Lower leg skin (tissue), 4 donors: ENCODE data around the gene DOC2A. TPM values are rescaled to one million over a fixed set of nuclear protein-coding genes. Genes with fewer than 3 reads are reported as not detected.

Experiments used
- DNase-seq, 2 donors: peaks; one replicate each; pipeline ENCODE4 v3.0.0-alpha.2; 2019; ENCODE audit warnings: low spot score in 2 of 2
- H3K4me3 ChIP-seq: fragments of 200-600 bp; sonication (generic); 2 replicates; pipeline ENCODE4 v1.5.1; 2017; ENCODE audit warnings: mild to moderate bottlenecking, low read depth; ENCODE audit not compliant: poor library complexity, severe bottlenecking
- CTCF ChIP-seq, 3 donors: fragments of 450-650 bp; IDR thresholded peaks; one replicate each; pipeline ENCODE4 v1.5.1; 2016; ENCODE audit warnings: antibody characterized with exemption in 3 of 3, mild to moderate bottlenecking in 3 of 3, moderate library complexity in 2 of 3
- POLR2A ChIP-seq, 2 donors: fragments of 450-650 bp; IDR thresholded peaks; one replicate each; pipeline ENCODE4 v1.6.1; 2016 to 2017; ENCODE audit warnings: antibody characterized with exemption in 2 of 2, mild to moderate bottlenecking in 1 of 2, moderate library complexity in 1 of 2
- WGBS, 2 donors: methylation state at CpG; one replicate each; pipeline ENCODE4 v1.1.5; 2018; 5-methylcytosine and 5-hydroxymethylcytosine counted together
- intact Hi-C: fragments of 100-400 bp; cut with DNase I; formaldehyde crosslinking; loops from one replicate; pipeline ENCODE4 v1.15.0; 2023; ENCODE audit warnings: low total_unique reads
- total RNA-seq, 4 donors: library from RNA; depleted of rRNA; stranded (reverse); fragments of >200 nt; gene quantifications; one replicate each; pipeline ENCODE4 v1.1.0, GENCODE V29; 2016

DOC2A gene
- total RNA-seq, 4 donors from 2014 or later = 0.21 to 2.6 (median 0.69) TPM; not detected in 1

DNA sequence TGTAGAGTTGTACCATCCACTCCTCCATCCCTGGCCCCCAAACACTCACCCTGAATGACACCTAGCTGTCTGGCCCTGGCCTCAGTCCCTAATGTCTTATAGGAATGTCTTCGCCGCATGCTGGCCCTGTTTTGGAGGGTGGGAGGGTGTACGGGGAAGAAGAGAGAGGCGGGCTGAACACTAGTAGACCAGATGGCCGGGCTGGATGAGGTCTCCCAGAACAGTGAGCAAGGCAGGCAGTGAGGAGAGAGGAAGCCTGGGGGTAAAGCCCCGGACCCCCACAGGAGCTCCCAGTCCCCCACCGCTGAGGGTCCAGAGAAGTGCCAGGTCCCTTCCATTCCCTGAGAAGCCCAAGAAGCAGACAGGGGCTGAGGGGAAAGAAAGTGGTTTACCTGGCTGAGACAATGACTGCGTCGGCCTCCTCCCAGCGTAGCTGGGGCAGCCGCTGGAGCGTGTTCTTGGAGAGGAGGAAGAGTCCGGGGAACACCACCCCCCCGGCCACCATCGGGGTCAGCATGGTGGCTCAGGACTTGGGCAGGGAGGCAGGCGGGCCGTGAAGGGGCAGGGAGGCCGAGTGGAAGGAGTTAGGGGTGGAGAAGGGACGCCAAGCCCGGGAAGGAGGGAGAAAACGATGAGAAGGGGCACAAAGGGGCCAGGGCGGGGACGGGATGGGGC lies 19.3 kb upstream of the DOC2A start:
- intact Hi-C loops = no loop called here
- TF ChIP-seq POLR2A (IDR thresholded peaks at IDR 0.05) (no peak), CTCF (IDR thresholded peaks at IDR 0.05) (no peak)
- H3K4me3 ChIP-seq = no peak overlapping the region
- 26 to 27% methylated on average over 23 of the region's 23 CpGs for WGBS, 2 donors
- DNase-seq = no peak

- DNase-seq = no peak
- WGBS, 2 donors = 8 to 13% methylated on average over 17 to 18 of the region's 18 CpGs
- intact Hi-C loops = loop anchor here (1.0 to 5.0 kb wide), 2 partner anchors 121 to 331 kb away; no protein-coding TSS in a partner anchor
- H3K4me3 ChIP-seq = no peak overlapping the region
- TF ChIP-seq POLR2A (IDR thresholded peaks at IDR 0.05) (no peak), CTCF (IDR thresholded peaks at IDR 0.05) (no peak)
Observed at GRCh38 chr16:30028438-30029076, 17.7 kb upstream of the DOC2A start.

GRCh38 chr16:30027588-30028437 lies 17.0 kb upstream of the DOC2A start:
- DNase-seq = no peak
- intact Hi-C loops = loop anchor here (5.0 kb wide), 1 partner anchor 331 kb away; no protein-coding TSS in a partner anchor
- TF ChIP-seq CTCF (IDR thresholded peaks at IDR 0.05) (no peak), POLR2A (IDR thresholded peaks at IDR 0.05) (no peak)
- no peak overlapping the region for H3K4me3 ChIP-seq
- WGBS, 2 donors = 37 to 45% methylated on average over 12 of the region's 13 CpGs

DNA sequence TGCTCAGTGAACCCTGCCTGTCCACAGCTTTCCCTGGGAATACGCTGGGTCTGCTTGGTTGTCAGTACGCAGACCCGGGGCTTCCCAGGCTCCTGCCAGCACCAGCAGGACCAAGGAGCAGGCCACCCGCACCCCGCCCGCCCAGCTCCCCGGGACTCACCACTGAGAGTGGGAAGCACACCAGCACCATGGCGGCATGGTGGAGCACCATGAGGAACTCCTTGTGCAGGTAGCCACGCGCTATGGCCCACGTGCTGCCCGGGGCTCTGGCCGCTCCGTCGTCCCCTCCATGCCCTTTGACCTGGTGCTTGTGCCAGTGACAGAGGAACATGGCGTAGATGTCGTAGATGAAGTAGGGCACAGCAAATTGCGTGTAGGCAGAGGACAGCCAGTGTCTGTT lies 15.6 kb upstream of the DOC2A start:
- 91% methylated on average over 17 to 18 of the region's 18 CpGs for WGBS, 2 donors
- H3K4me3 ChIP-seq = no peak overlapping the region
- intact Hi-C loops = loop anchor here (5.0 kb wide), 1 partner anchor 329 kb away; no protein-coding TSS in a partner anchor
- no peak for DNase-seq
- TF ChIP-seq POLR2A (IDR thresholded peaks at IDR 0.05) (no peak), CTCF (IDR thresholded peaks at IDR 0.05) (no peak)

DNA sequence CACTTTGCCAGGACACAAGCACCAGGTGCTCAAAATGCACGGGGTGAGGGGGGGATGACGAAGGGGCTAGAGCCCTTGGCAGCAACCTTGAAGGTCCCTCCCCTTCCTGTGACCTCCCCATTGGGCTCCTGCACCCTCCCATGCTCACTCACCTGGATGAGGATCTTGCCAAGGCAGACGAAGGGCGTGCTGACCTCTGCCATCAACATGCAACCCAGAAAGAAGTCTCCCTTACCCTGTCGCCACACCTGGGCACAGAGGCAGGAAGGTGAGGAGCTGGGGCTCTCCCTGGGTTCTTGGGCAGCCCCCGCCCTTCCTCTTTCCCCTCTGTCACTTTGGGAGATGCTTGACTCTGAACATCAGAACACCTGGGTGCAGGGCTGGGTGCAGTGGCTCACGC lies 14.7 kb upstream of the DOC2A start:
- no peak for TF ChIP-seq POLR2A (IDR thresholded peaks at IDR 0.05)
- no peak for TF ChIP-seq CTCF (IDR thresholded peaks at IDR 0.05)
- intact Hi-C loops = loop anchor here (5.0 kb wide), 1 partner anchor 328 kb away; no protein-coding TSS in a partner anchor
- 58 to 77% methylated on average over 5 to 7 of the region's 7 CpGs for WGBS, 2 donors
- DNase-seq = no peak
- no peak overlapping the region for H3K4me3 ChIP-seq
